NCI-H2081 treated with DMSO at 0.1 percent for 48 hours (cell line): Measurements from ENCODE around the gene FAM53B.

Source experiments
- DNase-seq: peaks from one replicate; lab custom pipeline; 2025; lab: John Stamatoyannopoulos, UW

FAM53B gene

GRCh38 chr10:124608093-124608721 is 136.0 kb downstream of the FAM53B start:
- no peak for DNase-seq

- DNase-seq: no peak
Observed at GRCh38 chr10:124607693-124608092, 136.5 kb downstream of the FAM53B start.

DNA sequence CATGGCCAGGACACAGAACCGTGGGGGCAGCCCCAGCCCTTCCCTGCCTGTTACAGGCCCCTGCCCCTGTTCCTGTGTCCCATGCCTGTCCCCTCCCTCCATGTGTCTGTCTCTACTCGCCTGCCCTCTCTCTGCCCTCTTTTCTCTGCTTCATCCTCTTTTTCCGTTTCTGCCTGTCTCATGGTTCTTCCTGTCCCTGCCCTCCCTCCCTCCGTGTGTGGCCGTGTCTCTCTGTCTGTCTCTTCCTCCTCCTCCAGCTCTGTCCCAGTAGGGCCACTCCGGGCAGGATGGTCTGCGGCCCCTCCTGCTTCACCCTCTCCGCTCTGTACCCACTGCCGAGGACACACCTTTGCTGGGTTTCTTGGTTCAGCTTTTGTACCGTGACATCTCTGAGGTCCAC is 137.4 kb downstream of the FAM53B start:
- DNase-seq: no peak

- no peak for DNase-seq
Observed at GRCh38 chr10:124605856-124606812, 138.0 kb downstream of the FAM53B start.

GRCh38 chr10:124605481-124605855 is 138.7 kb downstream of the FAM53B start:
- DNase-seq: no peak

DNA sequence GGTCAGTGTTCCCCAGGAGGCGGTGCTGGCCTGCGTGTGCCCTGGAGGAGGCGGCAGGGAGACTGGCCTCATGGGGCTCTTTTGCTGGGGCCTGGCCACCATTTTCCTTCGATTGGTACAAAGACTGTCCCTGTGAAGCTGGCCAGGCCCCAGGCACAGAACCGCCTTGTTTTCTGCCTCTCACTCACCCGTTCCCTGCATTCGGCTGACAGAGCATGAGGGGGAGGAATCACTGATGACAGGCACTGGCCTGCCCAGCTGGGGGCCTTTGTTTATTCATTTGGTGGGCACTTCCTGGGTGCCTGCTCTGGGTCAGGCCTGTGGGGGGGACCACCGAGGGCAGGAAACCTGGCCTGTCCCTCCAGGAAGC is 139.2 kb downstream of the FAM53B start:
- DNase-seq: no peak

- no peak for DNase-seq
Observed at GRCh38 chr10:124604214-124605000, 139.8 kb downstream of the FAM53B start.

GRCh38 chr10:124603376-124604213 is 140.6 kb downstream of the FAM53B start:
- no peak for DNase-seq

GRCh38 chr10:124602646-124603365 is 141.4 kb downstream of the FAM53B start:
- no peak for DNase-seq

GRCh38 chr10:124602121-124602561 is 142.0 kb downstream of the FAM53B start:
- no peak for DNase-seq

DNA sequence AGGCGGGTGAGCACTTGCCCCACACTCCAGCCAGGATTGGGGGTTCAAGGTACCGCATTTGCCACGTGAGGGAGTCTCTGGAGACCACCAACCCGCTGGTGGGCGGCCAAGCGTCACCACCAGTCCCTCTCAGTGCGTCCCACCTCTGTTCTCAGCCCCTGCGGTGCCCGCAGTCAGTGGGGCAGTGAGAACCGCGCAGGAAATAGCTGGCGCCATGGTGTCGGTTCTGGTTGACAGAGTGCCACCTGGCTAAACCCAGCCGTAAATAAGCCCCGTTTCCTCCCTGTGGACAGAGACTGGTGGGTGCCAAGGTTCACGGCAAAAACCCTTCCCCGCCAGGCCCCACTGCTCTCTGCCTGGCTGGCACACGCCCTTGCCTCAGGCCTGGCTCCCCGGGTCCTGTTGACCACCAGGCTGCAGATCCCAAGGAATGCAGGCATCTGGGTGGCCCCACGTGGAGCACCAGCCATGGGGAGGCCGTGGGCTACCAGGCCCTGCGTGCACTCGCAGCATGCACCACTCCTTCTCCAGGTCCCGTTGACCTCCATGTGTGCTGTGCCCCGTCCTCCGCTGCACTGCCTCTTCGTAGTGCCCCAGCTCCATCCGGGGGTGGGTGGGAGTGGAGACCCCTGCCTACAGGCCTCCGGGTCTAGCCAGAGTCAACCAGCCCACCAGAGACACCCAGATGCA is 142.6 kb downstream of the FAM53B start:
- DNase-seq: no peak

DNA sequence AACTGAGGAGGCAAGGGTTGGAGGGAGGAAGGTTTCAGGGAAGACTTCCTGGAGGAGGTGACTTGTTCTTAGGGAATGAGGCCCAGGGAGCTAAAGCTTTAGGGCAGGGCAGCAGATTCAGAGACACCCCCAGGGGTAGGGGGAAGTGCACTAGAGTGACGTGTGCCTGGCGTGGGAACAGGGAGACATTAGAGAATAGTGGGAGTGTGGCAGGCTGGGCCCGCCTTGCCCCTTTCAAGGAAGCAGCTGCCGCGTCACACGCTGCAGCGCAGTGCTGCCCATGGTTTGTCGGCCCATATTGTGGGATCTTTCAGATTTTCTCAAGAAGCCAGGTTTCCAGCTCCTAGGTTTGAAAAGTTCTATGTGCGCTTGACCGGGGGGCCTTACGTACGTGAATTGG is 143.2 kb downstream of the FAM53B start:
- no peak for DNase-seq

GRCh38 chr10:124600051-124600880 is 143.9 kb downstream of the FAM53B start:
- DNase-seq: no peak

DNA sequence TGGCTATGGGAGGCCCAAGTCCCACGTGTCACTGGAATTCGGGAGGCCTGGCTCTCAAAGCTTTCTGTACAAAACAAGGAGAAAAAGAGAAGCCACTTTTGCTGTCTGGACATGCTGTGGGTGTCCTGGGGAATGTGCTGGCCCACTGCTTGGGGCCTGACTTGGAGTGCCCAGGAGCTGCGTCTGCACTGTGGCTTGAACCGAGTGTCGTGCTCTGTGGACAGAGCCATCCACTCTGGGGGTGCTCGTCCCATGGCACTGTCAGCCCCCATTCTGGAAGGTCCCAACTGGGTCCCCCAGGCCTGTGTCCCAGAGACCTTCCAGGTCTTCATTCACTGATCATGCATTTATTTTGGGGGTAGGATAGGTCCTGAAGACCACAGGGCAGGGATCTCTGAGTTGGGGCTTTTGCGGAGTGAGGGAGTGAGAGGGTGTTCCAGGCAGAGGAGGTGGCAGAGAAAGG is 144.6 kb downstream of the FAM53B start:
- no peak for DNase-seq

DNA sequence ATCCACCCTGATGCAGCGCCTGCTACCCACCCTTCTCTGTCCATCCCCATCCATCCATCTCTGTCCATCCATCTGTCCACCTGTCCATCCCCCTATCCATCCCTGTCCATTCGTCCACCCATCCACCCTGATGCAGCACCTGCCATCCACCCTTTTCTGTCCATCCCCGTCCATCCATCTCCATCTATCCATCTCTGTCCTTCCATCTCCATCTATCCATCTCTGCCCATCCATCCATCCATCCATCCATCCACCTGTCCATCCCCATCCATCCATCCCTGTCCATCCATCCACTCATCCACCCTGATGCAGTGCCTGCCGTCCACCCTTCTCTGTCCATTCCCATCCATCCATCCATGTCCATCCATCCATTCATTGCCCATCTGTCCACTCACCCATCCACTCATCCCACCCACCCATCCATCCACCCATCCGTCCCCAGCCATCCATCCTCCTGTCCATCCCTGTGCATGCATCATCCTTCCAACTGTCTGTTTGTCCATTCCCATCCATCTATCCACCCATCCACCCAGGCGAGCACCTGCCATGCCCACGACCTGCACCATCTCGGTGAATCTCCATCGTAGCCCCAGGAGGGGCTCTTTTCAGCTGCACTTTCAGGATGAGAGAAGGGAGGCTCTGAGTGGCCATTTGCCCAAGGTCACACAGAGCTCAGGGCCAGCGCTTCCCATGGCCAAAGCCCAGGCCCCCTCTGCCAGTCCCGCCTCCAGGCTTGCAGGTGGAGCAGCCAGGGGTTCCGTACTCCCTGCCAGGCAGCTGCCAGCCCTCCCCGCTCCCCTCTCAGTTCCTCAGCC is 145.2 kb downstream of the FAM53B start:
- no peak for DNase-seq

DNA sequence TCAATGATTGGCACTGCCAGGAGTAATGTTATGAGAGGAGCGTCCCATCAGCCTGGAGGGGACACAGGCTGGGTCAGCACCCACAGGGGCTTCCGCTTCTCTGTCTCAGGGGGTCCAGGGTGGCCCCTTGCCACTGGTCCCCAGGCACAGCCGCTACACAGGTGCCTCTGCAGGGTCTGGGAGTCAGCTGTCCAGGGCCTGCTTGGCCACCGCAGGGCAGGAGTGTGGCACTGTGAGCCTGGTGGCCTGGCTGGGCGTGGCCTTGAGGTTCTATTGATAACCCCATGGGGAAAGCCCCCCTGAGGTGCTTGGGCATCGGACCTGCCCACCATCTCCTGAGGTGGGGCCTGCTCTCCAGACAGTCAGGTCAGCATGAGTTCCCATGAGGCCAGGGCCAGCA is 146.0 kb downstream of the FAM53B start:
- no peak for DNase-seq

- no peak for DNase-seq
Observed at GRCh38 chr10:124597846-124598165, 146.4 kb downstream of the FAM53B start.

GRCh38 chr10:124596962-124597845 is 147.0 kb downstream of the FAM53B start:
- DNase-seq: no peak
